Astrocyte (in vitro differentiated cells and primary cell): ENCODE measurements around the gene RELN.

ENCODE experiments used
- CTCF ChIP-seq: IDR thresholded peaks from 2 replicates; pipeline ENCODE4 v1.5.1; 2011; ENCODE audit warnings: low read depth, mild to moderate bottlenecking, inconsistent platforms, low read length, moderate library complexity; ENCODE audit not compliant: insufficient read depth
- EZH2 ChIP-seq: IDR thresholded peaks from 2 replicates; pipeline ENCODE4 v1.6.1; 2012; ENCODE audit warnings: mild to moderate bottlenecking, low read length, inconsistent platforms; ENCODE audit not compliant: insufficient read depth

- no peak for TF ChIP-seq CTCF
- no peak for TF ChIP-seq EZH2
Observed at GRCh38 chr7:103691291-103691690, 298.2 kb downstream of the RELN start.
